H7 (cell line): ENCODE measurements around the gene SMAD6. TPM values are rescaled to one million over a fixed set of nuclear protein-coding genes. Genes with fewer than 3 reads are reported as not detected.

ENCODE experiments used
- DNase-seq: peaks from one replicate; pipeline ENCODE4 v3.0.0; 2012
- H3K27me3 ChIP-seq: 2 replicates; pipeline ENCODE4 v1.6.0; 2011; ENCODE audit warnings: mild to moderate bottlenecking, low read length; ENCODE audit not compliant: control insufficient read depth, insufficient read depth
- H3K36me3 ChIP-seq: replicated peaks from 2 replicates; pipeline ENCODE4 v1.5.1; 2011; ENCODE audit warnings: low read length; ENCODE audit not compliant: control insufficient read depth, insufficient read depth
- H3K4me3 ChIP-seq: 2 replicates; pipeline ENCODE4 v1.5.1; 2011; ENCODE audit warnings: low read depth, mild to moderate bottlenecking, control low read depth, low read length, moderate library complexity; ENCODE audit not compliant: insufficient read depth
- total RNA-seq: library from RNA; depleted of rRNA; stranded (reverse); fragments of >200 nt; shearing (Covaris generic); gene quantifications from 2 replicates; pipeline ENCODE4 v1.2.3, GENCODE V29; 2014

SMAD6 gene
- total RNA-seq, 1 experiment from 2014 or later = 25.4 TPM

GRCh38 chr15:66743204-66743603 lies 41.2 kb downstream of the SMAD6 start:
- no peaks in the 10 kb centered on the region for H3K36me3 ChIP-seq
- H3K4me3 ChIP-seq = no peak overlapping the region

GRCh38 chr15:66743703-66744536 lies 41.9 kb downstream of the SMAD6 start:
- no peaks in the 10 kb centered on the region for H3K36me3 ChIP-seq
- no peak overlapping the region for H3K4me3 ChIP-seq
- DNase-seq = no peak
- no peaks in the 10 kb centered on the region for H3K27me3 ChIP-seq

More at GRCh38 chr15:66743204-66743603, 41.2 kb downstream of the SMAD6 start:
- no peak for DNase-seq
- H3K27me3 ChIP-seq = no peaks in the 10 kb centered on the region

- no peaks in the 10 kb centered on the region for H3K27me3 ChIP-seq
- no peak for DNase-seq
- no peak overlapping the region for H3K4me3 ChIP-seq
- no peaks in the 10 kb centered on the region for H3K36me3 ChIP-seq
These were observed 42.7 kb downstream of the SMAD6 start for GRCh38 chr15:66744610-66745279.

- no peaks in the 10 kb centered on the region for H3K27me3 ChIP-seq
- no peak overlapping the region for H3K4me3 ChIP-seq
- no peaks in the 10 kb centered on the region for H3K36me3 ChIP-seq
- no peak for DNase-seq
These were observed 43.6 kb downstream of the SMAD6 start for GRCh38 chr15:66745530-66746230.

GRCh38 chr15:66746231-66746605 lies 44.2 kb downstream of the SMAD6 start:
- peak; percentile 72 for DNase-seq
- Histone ChIP-seq H3K36me3 (no peaks in the 10 kb centered on the region), H3K27me3 (no peaks in the 10 kb centered on the region), H3K4me3 (no peak overlapping the region)

- H3K36me3 ChIP-seq = no peaks in the 10 kb centered on the region
- H3K27me3 ChIP-seq = no peaks in the 10 kb centered on the region
- no peak overlapping the region for H3K4me3 ChIP-seq
- no peak for DNase-seq
These were observed 45.2 kb downstream of the SMAD6 start for GRCh38 chr15:66747223-66747622.

- Histone ChIP-seq H3K27me3 (no peaks in the 10 kb centered on the region), H3K4me3 (no peak overlapping the region), H3K36me3 (no peaks in the 10 kb centered on the region)
- DNase-seq = no peak
These were observed 46.1 kb downstream of the SMAD6 start for GRCh38 chr15:66747886-66748707.

- peak; percentile 72 for DNase-seq
- Histone ChIP-seq H3K27me3 (no peaks in the 10 kb centered on the region), H3K4me3 (no peak overlapping the region), H3K36me3 (no peaks in the 10 kb centered on the region)
These were observed 46.6 kb downstream of the SMAD6 start for GRCh38 chr15:66748708-66749035.

- Histone ChIP-seq H3K4me3 (no peak overlapping the region), H3K36me3 (no peaks in the 10 kb centered on the region), H3K27me3 (no peaks in the 10 kb centered on the region)
- DNase-seq = no peak
These were observed 48.0 kb downstream of the SMAD6 start for GRCh38 chr15:66749841-66750575.

GRCh38 chr15:66750609-66751008 lies 48.6 kb downstream of the SMAD6 start:
- no peaks in the 10 kb centered on the region for H3K36me3 ChIP-seq
- DNase-seq = no peak
- no peaks in the 10 kb centered on the region for H3K27me3 ChIP-seq
- no peak overlapping the region for H3K4me3 ChIP-seq

GRCh38 chr15:66751579-66751978 lies 49.5 kb downstream of the SMAD6 start:
- H3K4me3 ChIP-seq = no peak overlapping the region
- no peaks in the 10 kb centered on the region for H3K36me3 ChIP-seq
- no peaks in the 10 kb centered on the region for H3K27me3 ChIP-seq
- DNase-seq = no peak

- Histone ChIP-seq H3K36me3 (no peaks in the 10 kb centered on the region), H3K27me3 (no peaks in the 10 kb centered on the region), H3K4me3 (no peak overlapping the region)
- DNase-seq = no peak
These were observed 50.0 kb downstream of the SMAD6 start for GRCh38 chr15:66752078-66752477.

GRCh38 chr15:66753687-66754377 lies 51.8 kb downstream of the SMAD6 start:
- Histone ChIP-seq H3K4me3 (no peak overlapping the region), H3K27me3 (no peaks in the 10 kb centered on the region), H3K36me3 (no peaks in the 10 kb centered on the region)
- no peak for DNase-seq
